SK-MEL-5 (cell line): ENCODE data around the gene OR13J1. TPM values are rescaled to one million over a fixed set of nuclear protein-coding genes. Genes with fewer than 3 reads are reported as not detected.
A peak's percentile ranks its signal among the peaks of the same experiment; 100 is the strongest.
"Not testable (repeated sequence)": the region's sequence is repeated elsewhere in the genome, so short reads cannot be mapped to it uniquely, and the experiment has no call there.

Source experiments
- DNase-seq: peaks from one replicate; pipeline ENCODE4 v3.0.0-alpha.2; 2016; ENCODE audit warnings: low read depth, low spot score
- in situ Hi-C: cut with HindIII; loops from 2 replicates; pipeline ENCODE4 v1.10.0; 2016; ENCODE audit warnings: low sequenced_read_pairs, high pct_unique_total_duplicates, low pct_unique_long_range_greater_than_20kb
- total RNA-seq: library from RNA; depleted of rRNA; stranded (reverse); fragments of >200 nt; shearing (Covaris generic); gene quantifications from 2 replicates; pipeline ENCODE4 v1.2.3, GENCODE V29; 2014

The OR13J1 gene
- total RNA-seq, 1 experiment from 2014 or later, result not detected

DNA sequence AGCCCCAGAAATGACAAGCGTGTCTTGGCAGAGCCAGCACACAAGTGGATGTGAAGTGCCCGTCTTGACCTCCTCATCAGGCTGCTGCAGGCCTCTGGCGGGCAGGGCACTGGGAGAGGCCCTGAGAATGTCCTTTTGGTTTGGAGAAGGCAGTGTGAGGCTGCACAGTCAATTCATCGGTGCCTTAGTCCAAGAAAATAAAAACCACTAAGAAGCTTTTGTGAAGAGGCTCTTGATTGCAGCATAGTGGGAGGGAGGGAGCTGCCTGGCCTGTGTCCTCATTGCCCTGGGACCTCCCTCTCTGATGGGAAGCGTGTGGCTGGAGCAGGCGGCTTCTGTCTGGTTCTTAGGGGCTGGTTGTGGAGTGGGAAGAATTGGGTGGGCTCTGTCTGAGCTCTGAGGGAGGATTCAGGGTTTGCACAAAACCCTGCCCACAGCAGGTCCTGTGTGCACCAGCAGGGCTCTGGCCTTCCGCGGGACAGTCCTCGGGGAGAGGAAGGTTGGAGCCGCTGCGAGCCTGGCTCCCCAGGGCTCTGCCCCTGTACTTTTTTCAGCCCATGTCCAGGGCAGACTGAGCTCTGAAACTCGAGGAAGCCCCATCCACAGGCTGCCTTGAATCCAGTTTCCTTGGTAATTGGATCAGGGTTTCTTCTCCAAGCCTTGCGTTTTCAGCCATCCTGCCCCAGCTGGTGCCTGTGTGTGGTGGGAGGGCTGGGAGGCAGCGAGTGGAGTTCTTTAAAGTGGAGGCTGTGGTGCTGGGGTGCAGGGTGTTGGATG lies 36.9 kb upstream of the OR13J1 start:
- no peak for DNase-seq
- in situ Hi-C loops, result no loop called here

DNA sequence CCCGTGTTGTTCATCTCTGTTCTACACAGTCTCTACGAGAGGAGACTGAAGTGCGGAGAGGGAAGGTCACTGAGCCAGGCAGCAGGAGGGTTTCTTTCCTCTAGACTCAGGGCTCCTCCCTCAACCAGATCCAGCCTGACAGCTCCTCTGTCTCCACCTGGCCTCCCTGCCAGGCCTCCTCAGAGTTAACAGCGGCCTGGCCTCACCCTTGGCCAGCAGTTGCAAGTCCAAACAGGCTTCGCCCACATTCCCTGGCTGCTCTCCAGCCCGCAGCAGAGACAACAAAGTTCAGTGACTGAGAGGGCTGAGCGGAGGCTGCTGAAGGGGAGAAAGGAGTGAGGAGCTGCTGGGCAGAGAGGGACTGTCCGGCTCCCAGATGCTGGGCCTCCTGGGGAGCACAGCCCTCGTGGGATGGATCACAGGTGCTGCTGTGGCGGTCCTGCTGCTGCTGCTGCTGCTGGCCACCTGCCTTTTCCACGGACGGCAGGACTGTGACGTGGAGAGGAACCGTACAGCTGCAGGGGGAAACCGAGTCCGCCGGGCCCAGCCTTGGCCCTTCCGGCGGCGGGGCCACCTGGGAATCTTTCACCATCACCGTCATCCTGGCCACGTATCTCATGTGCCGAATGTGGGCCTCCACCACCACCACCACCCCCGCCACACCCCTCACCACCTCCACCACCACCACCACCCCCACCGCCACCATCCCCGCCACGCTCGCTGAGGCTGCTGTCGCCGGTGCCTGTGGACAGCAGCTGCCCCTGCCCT lies 35.9 kb upstream of the OR13J1 start, which contains the start of gene HRCT1:
HRCT1 (plus strand) TSS at position 291 of the 768 bp plus-strand sequence; CDS start at position 377, 86 bp downstream.
- DNase-seq, result no peak
- in situ Hi-C loops, result no loop called here

DNA sequence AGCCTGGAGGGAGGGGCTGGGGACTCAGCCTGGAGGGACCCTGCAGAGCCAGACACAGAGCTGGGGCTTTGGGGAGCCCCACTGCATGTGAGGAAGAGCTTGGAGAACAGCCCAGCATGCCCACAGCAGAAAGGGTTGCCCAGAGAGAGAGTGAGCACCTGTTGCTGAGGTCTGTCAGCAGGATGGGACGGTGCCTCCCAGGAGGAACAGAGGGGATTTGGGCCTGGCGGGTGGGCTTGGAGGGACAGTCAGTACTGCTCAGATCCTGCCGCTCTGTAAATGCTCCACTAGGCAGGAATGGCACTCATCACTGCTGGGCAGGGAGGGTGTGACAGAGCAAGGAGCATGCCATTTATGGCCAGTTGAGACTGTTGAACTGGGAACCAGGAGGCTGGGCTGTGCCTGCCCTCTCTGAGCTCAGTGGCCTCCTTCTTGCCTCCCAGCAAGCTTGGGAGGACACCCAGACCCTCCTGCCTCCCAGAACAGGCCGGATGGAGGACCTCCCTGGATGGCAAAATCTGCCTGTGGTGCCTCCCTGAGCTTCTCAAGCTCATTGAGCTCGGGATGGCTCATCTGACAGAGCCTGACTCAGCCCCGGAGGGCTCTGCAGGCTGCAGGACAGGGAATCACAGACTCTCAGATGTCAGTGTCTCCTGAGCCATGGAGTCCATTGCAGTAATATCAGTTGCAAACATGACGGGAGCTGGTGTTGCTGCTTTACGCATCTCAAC lies 35.0 kb upstream of the OR13J1 start:
- no peak for DNase-seq
- in situ Hi-C loops, result no loop called here

DNA sequence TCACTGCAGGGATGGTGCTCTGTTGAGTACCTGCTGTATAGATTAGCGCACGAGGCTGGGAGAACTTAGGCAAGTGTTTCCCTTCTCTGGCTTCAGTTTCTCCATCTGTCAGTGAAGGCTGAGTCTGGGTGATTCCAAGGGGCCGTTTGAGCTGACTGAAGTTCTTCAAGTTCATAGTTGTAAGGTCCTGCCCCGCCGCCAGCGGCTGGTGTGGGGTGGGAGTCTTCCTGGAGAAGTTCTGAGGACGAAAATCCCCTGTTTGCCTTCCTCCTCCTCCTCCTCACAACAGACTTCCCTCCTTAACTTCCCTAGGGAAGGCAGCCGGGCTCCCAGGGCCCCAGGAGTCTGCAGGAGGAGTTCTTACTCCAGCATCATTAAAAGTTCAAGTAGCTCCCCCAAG lies 34.1 kb upstream of the OR13J1 start:
- in situ Hi-C loops, result no loop called here

DNA sequence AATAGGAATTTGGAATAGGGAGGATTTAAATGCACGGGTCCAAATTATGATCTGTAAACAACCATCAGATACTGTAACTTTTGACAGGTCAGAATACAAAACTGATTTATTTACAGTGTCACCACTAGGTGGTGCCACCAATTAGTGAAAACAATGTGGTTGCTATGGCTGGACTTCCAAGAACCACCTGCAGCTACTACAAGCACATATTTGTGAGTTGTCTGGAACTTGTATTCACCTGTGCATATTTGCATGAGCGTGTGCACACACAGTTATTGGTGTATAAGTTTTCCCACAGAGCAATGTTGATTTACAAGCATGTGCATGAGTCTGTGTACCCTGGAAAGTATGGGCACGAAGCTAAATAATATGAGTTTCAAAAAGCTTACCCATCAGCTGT lies 32.8 kb upstream of the OR13J1 start:
- DNase-seq, result peak; percentile 63
- in situ Hi-C loops, result no loop called here

More for the DNA sequence above, 34.1 kb upstream of the OR13J1 start:
- no peak for DNase-seq

DNA sequence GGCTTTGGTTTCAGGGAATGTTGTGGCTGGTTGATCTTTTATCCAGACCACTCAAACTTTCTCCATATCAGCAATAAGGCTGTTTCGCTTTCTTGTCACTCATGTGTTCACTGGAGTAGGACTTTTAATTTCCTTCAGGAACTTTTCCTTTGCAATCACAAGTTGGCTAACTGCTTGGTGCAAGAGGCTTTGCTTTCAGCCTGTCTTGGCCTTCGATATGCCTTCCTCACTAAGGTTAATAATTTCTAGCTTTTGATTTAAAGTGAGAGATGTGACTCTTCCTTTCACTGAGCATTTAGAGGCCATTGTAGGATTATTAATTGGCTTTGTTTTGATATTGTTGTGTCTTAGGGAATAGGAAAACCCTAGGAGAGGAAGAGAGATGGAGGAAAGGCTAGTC lies 28.8 kb upstream of the OR13J1 start:
- DNase-seq, result no peak
- in situ Hi-C loops, result no loop called here

DNA sequence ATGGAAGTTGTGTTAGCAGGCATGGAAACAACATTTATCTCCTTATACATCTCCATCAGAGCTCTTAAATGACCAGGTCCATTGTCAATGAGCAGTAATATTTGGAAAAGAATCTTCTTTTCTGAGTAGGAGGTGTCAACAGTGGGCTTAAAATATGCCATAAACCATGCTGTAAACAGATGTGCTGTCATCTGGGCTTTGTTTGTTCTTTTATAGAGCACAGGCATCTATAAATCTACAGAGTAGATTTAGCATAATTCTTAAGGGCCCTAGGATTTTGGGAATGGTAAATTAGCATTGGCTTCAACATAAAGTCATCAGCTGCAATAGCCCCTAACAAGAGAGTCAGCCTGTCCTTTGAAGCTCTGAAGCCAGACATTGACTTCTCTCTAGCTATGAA lies 28.1 kb upstream of the OR13J1 start:
- DNase-seq, result no peak
- in situ Hi-C loops, result no loop called here

DNA sequence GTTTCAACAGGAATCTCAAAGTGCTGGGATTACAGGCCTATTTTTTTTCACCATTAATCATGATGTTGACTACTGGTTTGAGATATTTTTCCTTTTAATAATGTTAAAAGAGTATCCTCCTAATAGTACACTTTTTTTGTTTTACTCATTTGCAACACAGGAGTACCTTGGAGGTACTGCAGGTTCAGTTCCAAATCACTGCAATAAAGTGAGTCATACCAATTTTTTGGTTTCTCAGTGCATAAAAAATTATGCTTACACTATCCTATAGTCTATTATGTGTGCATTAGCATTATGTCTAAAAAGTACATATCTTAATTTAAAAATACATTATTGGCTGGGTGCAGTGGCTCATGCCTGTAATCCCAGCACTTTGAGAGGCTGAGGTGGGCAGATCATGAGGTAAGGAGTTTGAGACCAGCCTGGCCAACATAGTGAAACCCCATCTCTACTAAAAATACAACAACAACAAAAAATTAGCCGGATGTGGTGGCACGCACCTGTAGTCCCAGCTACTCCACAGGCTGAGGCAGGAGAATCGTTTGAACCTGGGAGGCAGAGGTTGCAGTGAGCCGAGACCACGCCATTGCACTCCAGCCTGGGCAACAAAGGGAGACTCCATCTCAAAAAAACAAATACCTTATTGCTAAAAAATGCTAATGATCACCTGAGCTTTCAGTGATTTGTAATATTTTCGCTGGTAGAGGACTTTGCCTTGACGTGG lies 27.3 kb upstream of the OR13J1 start:
- in situ Hi-C loops, DNase-seq: not testable (repeated sequence)

DNA sequence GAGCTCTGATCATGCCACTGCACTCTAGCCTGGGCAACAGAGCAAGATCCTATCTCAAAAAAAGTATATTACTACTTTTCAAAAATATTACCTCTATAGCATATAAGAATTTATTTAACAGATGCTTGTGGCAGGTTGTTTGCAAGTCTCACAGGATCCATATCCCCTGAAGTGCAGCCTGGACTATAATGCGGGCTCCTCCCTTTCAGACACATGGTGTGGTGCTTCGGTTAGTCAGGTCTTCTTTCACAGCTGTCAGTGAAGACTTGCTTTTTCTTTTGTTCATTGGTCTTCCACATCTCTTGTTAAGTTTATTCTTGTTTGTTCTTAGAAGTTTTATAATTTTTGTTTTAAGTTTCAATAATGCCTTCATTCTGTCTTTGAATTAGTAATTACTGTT lies 26.4 kb upstream of the OR13J1 start:
- DNase-seq, result no peak
- in situ Hi-C loops, result no loop called here

DNA sequence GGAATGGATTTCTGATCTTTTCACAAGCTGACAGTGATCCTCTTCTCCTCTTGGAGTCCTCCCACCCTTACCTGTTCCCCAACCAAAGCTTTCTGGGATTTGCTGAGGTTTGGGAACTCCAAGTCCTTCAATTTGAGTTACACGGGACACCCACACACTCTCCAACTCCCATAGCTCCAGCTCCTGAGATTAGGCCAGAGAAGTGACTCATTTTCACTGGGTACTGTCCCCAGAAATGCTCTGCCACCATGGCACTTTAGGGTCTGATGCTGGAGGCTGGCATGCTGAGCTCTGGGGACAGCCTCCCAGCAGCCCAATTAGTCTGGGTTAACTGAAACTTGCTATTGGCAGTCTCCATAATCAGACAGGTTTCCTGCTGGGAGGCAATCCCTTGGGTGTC lies 21.9 kb upstream of the OR13J1 start:
- in situ Hi-C loops, result no loop called here
- DNase-seq, result no peak

DNA sequence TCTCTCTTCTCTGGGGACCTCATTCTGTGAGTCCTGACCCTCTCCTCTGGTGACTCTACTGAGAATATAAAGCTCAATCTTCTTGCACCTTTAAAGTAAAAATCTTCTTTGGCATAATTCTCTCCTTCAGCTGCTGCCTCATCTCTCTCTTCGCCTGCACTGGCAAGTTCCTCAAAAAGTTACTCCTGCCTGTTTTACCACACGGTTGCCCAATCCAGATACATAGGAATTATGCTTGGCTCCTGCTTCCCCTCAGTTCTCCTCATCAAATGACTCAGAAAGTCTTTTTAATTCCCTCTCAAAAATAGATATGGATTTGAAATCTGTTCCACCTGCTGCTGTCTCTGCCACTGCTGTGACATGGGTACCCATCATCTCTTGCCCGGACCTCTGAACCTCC lies 21.4 kb upstream of the OR13J1 start:
- in situ Hi-C loops, result no loop called here
- no peak for DNase-seq

DNA sequence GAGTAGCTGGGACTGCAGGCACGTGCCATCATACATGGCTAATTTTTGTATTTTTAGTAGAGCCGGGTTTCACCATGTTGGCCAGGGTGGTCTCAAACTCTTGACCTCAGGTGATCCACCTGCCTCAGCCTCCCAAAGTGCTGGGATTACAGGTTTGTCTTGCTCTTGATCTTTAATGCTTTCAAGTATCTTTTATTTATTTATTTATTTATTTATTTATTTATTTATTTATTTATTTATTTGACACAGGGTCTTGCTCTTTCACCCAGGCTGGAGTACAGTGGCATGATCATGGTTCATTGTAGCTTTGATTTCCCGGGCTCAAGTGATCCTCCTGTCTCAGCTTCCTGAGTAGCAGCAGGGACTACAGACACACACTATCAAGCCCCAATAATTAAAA lies 14.7 kb upstream of the OR13J1 start:
- in situ Hi-C loops, DNase-seq: not testable (repeated sequence)

DNA sequence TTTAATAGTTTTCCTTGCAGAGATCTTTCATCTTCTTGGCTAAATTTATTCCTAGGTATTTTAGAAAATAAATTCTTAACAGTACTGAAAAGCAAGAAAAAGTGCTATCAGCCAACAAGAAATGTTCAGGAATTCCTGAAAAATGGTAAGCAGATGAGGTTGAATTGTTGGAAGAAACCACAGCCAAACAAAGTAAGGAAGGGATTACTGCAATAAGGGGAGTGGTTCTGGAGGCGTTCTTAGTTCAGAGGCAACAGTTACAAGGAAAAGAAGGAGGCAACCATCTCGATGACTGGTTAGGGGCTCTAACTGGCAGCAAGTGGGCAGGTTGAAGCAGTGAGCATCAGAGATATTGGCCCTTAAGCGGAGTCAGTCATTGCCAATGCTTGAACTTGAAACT lies 12.8 kb upstream of the OR13J1 start:
- DNase-seq, result no peak
- in situ Hi-C loops, result no loop called here

DNA sequence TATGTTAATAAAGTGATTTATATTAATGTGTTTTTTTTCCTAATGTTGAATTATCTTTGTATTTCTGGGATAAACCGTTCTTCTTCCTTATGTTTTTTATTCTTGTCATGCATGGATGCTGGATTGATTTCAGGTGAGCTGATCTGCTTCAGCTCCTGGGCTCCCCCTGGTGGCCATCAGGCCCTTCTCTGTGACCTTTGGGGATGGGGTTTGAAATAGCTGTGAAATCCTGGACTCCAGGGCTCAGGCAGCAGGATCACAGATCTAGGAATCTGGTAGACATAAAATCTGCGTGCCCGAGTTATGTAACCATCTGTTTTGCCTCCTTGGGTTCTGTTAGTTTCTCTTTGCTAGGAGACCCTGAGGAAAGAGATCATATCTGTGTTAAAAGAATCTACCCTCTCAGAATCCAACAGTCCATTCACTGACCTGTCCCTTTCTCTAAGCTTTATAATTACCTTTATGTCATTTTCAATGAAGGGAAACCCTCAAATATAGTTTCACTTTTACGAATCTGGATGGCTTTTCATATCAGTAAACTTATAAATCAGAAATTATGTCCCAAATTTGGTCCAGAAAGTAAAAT lies 12.2 kb upstream of the OR13J1 start:
- in situ Hi-C loops, result no loop called here
- DNase-seq, result peak; percentile 78

DNA sequence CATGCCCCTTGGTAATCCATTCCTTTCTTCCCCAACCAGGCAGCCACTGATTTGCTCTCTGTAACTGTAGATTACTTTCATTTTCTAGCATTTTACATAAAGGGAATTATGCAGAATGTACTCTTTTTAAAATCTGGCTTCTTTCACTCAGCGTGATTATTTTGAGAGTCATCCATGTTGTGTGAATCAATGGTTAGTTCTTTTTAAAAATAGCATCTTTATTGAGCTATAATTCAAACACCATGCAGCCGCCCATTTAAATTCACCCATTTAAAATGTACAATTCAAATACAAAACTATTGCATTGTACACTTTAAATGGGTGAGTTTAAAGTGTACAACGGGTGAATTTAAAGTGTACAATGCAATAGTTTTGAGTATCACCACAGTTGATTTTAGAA lies 2.3 kb upstream of the OR13J1 start:
- no peak for DNase-seq
- in situ Hi-C loops, result no loop called here

DNA sequence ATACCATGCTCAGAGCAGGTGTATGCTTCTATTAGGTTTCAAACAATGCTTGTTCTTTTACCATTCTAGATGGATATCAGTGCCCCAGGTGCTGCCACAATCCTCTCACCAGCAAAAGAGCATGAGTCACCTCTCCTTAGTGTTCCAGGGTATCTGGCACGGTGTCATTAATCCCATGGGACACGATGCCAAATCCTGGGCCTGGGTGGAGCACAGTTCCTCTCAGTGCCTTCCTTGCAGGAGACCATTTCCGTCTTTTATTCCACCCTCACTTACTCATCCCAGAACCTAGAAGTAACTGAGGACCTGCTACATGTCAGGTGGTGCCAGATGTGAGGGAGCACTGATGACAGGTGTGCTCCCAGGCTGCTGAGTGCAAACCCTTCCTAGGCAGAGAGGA lies 1.3 kb upstream of the OR13J1 start:
- no peak for DNase-seq
- in situ Hi-C loops, result no loop called here

DNA sequence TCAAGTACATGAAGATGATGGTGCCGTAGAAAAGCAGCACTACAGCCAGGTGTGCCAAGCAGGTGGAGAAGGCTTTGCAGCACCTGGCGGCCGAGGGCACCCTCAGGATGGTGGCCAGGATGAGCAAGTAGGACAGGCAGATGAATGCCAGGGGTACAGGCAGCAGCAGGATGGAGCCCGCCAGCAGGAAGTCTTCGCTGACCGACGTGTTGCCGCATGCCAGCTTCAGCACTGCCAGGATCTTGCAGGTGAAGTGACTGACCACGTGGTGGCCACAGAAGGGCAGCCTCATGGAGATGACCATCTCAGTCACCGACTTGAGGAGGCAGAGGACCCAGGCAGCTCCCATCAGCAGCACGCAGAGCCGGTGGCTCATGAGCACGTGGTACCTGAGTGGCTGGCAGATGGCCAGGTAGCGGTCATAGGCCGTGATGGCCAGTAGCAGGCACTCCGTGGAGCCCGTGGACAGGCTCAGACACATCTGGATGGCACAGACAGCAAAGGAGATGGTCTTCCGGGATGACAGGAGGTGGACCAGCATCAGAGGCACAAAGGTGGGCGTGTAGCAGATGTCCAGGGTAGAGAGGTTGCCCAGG lies 482 bp downstream of the OR13J1 start:
- no peak for DNase-seq
- in situ Hi-C loops, result no loop called here
